ENCODE results near the gene NOC2L. TPM values are rescaled to one million over a fixed set of nuclear protein-coding genes. Genes with fewer than 3 reads are reported as not detected.

The NOC2L gene
- total RNA-seq, 2 donors from 2014 or later, result 83.5 to 97.3 TPM

DNA sequence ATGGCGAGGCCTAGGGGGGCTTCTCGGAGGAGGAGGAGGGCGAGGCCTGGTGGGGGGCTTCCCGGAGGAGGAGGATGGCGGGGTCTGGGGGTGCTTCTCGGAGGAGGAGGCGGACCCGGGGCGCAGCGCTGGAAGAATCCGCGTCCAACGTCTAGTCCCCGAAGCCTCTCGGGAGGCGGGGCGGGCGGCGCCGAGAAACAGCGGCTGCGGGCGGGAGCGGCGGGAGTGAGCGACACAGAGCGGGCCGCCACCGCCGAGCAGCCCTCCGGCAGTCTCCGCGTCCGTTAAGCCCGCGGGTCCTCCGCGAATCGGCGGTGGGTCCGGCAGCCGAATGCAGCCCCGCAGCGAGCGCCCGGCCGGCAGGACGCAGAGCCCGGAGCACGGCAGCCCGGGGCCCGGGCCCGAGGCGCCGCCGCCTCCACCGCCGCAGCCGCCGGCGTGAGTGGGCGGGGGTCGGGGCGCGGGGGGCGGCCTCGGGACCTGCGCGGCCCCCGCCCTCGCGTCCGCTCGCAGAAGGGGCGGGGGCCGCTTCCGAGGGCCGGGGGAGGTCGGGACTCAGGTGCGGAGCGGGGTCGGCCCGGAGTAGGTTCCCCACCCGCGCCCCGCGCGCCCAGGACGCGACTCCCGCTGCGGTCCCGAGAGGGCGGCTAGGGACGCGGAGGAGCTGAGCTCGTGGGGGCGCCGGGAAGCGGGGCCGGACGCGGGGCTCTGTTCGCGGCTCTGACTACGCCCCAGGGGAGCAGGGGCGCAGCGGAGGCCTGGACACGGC lies 1.5 kb upstream of the NOC2L start, which contains the start of gene KLHL17:
Gene KLHL17 (plus strand): TSS at position 222 of the 769 bp plus-strand sequence. CDS start 110 bp downstream, at position 332.
- Histone ChIP-seq H3K9ac (ENCODE audit: extremely low read depth, low read length, poor library complexity, severe bottlenecking) (no peak within 1 kb of the TSS), H3K27me3 (ENCODE audit: control insufficient read depth, insufficient read depth, low read length, poor library complexity, severe bottlenecking) (peaks cover 12% of the 10 kb centered on the region), H3K27ac (ENCODE audit: low read depth, low read length) (no peak within 1 kb of the TSS), H3K36me3 (ENCODE audit: control insufficient read depth, insufficient read depth, low read length) (peaks cover 18% of the 10 kb centered on the region), H3K4me1 (ENCODE audit: control insufficient read depth, insufficient read depth, low read length) (no peaks in the 10 kb centered on the region), H3K4me3 (ENCODE audit: low read length) (peak within 1 kb of the TSS; percentile 58), H3K9me3 (ENCODE audit: control insufficient read depth, low read length) (no peaks in the 10 kb centered on the region)
- TF ChIP-seq, protein P1, sequence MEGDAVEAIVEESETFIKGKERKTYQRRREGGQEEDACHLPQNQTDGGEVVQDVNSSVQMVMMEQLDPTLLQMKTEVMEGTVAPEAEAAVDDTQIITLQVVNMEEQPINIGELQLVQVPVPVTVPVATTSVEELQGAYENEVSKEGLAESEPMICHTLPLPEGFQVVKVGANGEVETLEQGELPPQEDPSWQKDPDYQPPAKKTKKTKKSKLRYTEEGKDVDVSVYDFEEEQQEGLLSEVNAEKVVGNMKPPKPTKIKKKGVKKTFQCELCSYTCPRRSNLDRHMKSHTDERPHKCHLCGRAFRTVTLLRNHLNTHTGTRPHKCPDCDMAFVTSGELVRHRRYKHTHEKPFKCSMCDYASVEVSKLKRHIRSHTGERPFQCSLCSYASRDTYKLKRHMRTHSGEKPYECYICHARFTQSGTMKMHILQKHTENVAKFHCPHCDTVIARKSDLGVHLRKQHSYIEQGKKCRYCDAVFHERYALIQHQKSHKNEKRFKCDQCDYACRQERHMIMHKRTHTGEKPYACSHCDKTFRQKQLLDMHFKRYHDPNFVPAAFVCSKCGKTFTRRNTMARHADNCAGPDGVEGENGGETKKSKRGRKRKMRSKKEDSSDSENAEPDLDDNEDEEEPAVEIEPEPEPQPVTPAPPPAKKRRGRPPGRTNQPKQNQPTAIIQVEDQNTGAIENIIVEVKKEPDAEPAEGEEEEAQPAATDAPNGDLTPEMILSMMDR (conservative IDR thresholded peaks at IDR 0.05), result no peak
- peak; percentile 94 for DNase-seq
- H3K27me3 Mint-ChIP-seq (ENCODE audit: insufficient read depth), result peaks cover 11% of the 10 kb centered on the region
- peaks cover 21% of the 10 kb centered on the region for H3K36me3 Mint-ChIP-seq (ENCODE audit: low read depth)
- no peak within 1 kb of the TSS for H3K27ac Mint-ChIP-seq
- H3K9me3 Mint-ChIP-seq, result no peaks in the 10 kb centered on the region
- H3K4me3 Mint-ChIP-seq, result peak within 1 kb of the TSS; percentile 79
- WGBS, 2 experiments (ENCODE audit: insufficient coverage in 1 of 2, insufficient read length in 1 of 2), result 0% methylated on average over 35 to 109 of the region's 109 CpGs
- H3K4me1 Mint-ChIP-seq, result peaks cover 8% of the 10 kb centered on the region

DNA sequence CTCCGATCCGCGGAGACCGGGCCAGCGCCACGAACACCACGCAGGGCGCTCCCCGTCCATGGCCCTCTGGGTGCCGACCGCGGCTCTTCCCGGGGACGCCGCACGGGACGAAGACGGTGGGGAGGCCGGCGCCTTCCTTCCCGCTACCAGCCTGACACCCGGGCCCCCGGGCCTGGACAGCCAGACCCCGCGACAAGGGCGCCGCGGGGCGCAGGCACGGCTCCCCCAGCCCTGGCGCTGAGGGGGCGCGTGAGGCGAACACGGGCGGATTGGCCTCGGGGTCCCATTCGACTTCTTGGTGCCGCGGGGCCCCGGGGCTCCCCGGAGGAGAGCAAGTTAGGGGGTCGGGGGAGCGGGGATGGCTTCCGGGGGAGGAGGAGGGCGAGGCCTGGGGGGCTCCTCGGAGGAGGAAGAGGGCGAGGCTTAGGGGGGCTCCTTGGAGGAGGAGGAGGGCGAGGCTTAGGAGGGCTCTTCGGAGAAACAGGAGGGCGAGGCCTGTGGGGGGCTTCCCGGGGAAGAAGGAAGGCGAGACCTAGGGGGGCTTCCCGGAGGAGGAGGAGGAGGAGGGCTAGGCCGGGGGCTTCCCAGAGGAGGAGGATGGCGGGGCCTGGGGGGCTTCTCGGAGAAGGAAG lies 791 bp upstream of the NOC2L start:
- H3K36me3 ChIP-seq (ENCODE audit: control insufficient read depth, insufficient read depth, low read length), result peaks cover 25% of the 10 kb centered on the region
- Mint-ChIP-seq H3K4me3 (peak overlapping the region; percentile 79), H3K4me1 (peaks cover 8% of the 10 kb centered on the region), H3K27me3 (ENCODE audit: insufficient read depth) (peaks cover 11% of the 10 kb centered on the region), H3K36me3 (ENCODE audit: low read depth) (peaks cover 26% of the 10 kb centered on the region), H3K9me3 (no peaks in the 10 kb centered on the region), H3K27ac (no peak overlapping the region)
- no peak overlapping the region for H3K27ac ChIP-seq (ENCODE audit: low read depth, low read length)
- H3K4me1 ChIP-seq (ENCODE audit: control insufficient read depth, insufficient read depth, low read length), result no peaks in the 10 kb centered on the region
- no peak overlapping the region for H3K4me3 ChIP-seq (ENCODE audit: low read length)
- TF ChIP-seq, protein P1 (conservative IDR thresholded peaks at IDR 0.05), result no peak
- H3K27me3 ChIP-seq (ENCODE audit: control insufficient read depth, insufficient read depth, low read length, poor library complexity, severe bottlenecking), result peaks cover 12% of the 10 kb centered on the region
- DNase-seq, result no peak
- 47 to 56% methylated on average over 6 to 57 of the region's 57 CpGs for WGBS, 2 experiments (ENCODE audit: insufficient coverage in 1 of 2, insufficient read length in 1 of 2)
- no peaks in the 10 kb centered on the region for H3K9me3 ChIP-seq (ENCODE audit: control insufficient read depth, low read length)
- no peak overlapping the region for H3K9ac ChIP-seq (ENCODE audit: extremely low read depth, low read length, poor library complexity, severe bottlenecking)

DNA sequence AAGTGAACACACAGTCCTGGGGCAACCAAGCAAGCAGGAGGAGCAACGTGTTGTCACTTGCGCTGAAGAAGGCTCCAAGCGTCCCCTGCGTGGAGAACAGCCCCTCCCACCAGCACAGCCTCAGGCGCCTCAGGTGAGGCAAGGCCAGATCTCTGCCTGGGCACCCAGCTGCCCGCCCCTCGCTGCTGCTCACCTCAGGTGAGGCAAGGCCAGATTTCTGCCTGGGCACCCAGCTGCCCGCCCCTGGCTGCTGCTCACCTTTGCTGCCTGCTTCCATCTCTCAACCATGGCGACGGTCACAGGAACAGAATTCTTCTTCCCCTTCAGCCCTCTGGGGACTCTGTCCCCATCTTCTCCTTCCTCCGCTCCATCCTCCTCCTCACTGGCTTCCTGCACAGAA lies 2.4 kb downstream of the NOC2L start:
- Histone ChIP-seq H3K27ac (ENCODE audit: low read depth, low read length) (no peak overlapping the region), H3K27me3 (ENCODE audit: control insufficient read depth, insufficient read depth, low read length, poor library complexity, severe bottlenecking) (peaks cover 12% of the 10 kb centered on the region), H3K9ac (ENCODE audit: extremely low read depth, low read length, poor library complexity, severe bottlenecking) (no peak overlapping the region), H3K4me1 (ENCODE audit: control insufficient read depth, insufficient read depth, low read length) (no peaks in the 10 kb centered on the region), H3K36me3 (ENCODE audit: control insufficient read depth, insufficient read depth, low read length) (peaks cover 48% of the 10 kb centered on the region), H3K9me3 (ENCODE audit: control insufficient read depth, low read length) (no peaks in the 10 kb centered on the region), H3K4me3 (ENCODE audit: low read length) (no peak overlapping the region)
- no peak overlapping the region for H3K27ac Mint-ChIP-seq
- H3K4me3 Mint-ChIP-seq, result no peak overlapping the region
- TF ChIP-seq, protein P1 (conservative IDR thresholded peaks at IDR 0.05), result no peak
- H3K36me3 Mint-ChIP-seq (ENCODE audit: low read depth), result peaks cover 43% of the 10 kb centered on the region
- WGBS, 2 experiments (ENCODE audit: insufficient coverage in 1 of 2, insufficient read length in 1 of 2), result 91 to 94% methylated on average over 8 to 11 of the region's 11 CpGs
- H3K27me3 Mint-ChIP-seq (ENCODE audit: insufficient read depth), result peaks cover 11% of the 10 kb centered on the region
- peaks cover 8% of the 10 kb centered on the region for H3K4me1 Mint-ChIP-seq
- no peak for DNase-seq
- no peaks in the 10 kb centered on the region for H3K9me3 Mint-ChIP-seq
